Neutrophil (primary cell): ENCODE data around the gene ENHO.

ENCODE experiments used
- H3K27ac ChIP-seq: fragments of 200-600 bp; sonication (generic); 2 replicates; pipeline ENCODE4 v1.5.1; 2016; ENCODE audit warnings: mild to moderate bottlenecking, moderate library complexity
- H3K27me3 ChIP-seq: fragments of 200-600 bp; sonication (generic); 2 replicates; pipeline ENCODE4 v1.6.0; 2016; ENCODE audit warnings: mild to moderate bottlenecking
- H3K36me3 ChIP-seq: fragments of 200-600 bp; sonication (generic); 2 replicates; pipeline ENCODE4 v1.5.1; 2017
- H3K4me1 ChIP-seq, 2 experiments: fragments of 200-600 bp in 1 of 2; sonication (generic) in 1 of 2; 1 replicate in 1 of 2; 2 replicates in 1 of 2; pipeline versions ENCODE4 v1.5.1 to v1.6.1; 2013 to 2016; ENCODE audit warnings: low read depth in 1 of 2, low read length in 1 of 2, mild to moderate bottlenecking in 1 of 2, moderate library complexity in 1 of 2; ENCODE audit not compliant: control insufficient read depth in 1 of 2, insufficient read depth in 1 of 2
- H3K4me3 ChIP-seq, 2 experiments: fragments of 200-600 bp in 1 of 2; sonication (generic) in 1 of 2; 1 replicate in 1 of 2; 2 replicates in 1 of 2; pipeline ENCODE4 v1.5.1; 2013 to 2016; ENCODE audit warnings: low read depth in 1 of 2, low read length in 1 of 2, mild to moderate bottlenecking in 1 of 2, moderate library complexity in 1 of 2
- H3K9me3 ChIP-seq: fragments of 200-600 bp; sonication (generic); 2 replicates; pipeline ENCODE4 v1.5.1; 2016
- CTCF ChIP-seq: fragments of 200-600 bp; sonication (generic); IDR thresholded peaks from 2 replicates; pipeline ENCODE4 v1.5.1; 2016; ENCODE audit warnings: antibody characterized with exemption

The ENHO gene

GRCh38 chr9:34546834-34547827 is 24.3 kb upstream of the ENHO start:
- TF ChIP-seq CTCF, result no peak
- Histone ChIP-seq H3K27ac (no peak overlapping the region), H3K4me3 (no peak overlapping the region), H3K36me3 (no peaks in the 10 kb centered on the region), H3K9me3 (no peaks in the 10 kb centered on the region), H3K4me1 (no peaks in the 10 kb centered on the region), H3K27me3 (peaks cover 39% of the 10 kb centered on the region)

GRCh38 chr9:34546102-34546833 is 23.5 kb upstream of the ENHO start:
- peaks cover 48% of the 10 kb centered on the region for H3K27me3 ChIP-seq
- TF ChIP-seq CTCF, result no peak
- no peak overlapping the region for H3K27ac ChIP-seq
- H3K4me1 ChIP-seq, result no peaks in the 10 kb centered on the region
- H3K9me3 ChIP-seq, result no peaks in the 10 kb centered on the region
- H3K4me3 ChIP-seq, result no peak overlapping the region
- H3K36me3 ChIP-seq, result no peaks in the 10 kb centered on the region

GRCh38 chr9:34545497-34545896 is 22.7 kb upstream of the ENHO start:
- Histone ChIP-seq H3K4me1 (no peaks in the 10 kb centered on the region), H3K27ac (no peak overlapping the region), H3K9me3 (no peaks in the 10 kb centered on the region), H3K27me3 (peaks cover 51% of the 10 kb centered on the region), H3K4me3 (no peak overlapping the region), H3K36me3 (no peaks in the 10 kb centered on the region)
- no peak for TF ChIP-seq CTCF

GRCh38 chr9:34544035-34544434 is 21.2 kb upstream of the ENHO start:
- Histone ChIP-seq H3K27ac (no peak overlapping the region), H3K4me1 (no peaks in the 10 kb centered on the region), H3K27me3 (peaks cover 51% of the 10 kb centered on the region), H3K9me3 (no peaks in the 10 kb centered on the region), H3K36me3 (no peaks in the 10 kb centered on the region), H3K4me3 (no peak overlapping the region)
- TF ChIP-seq CTCF, result no peak

GRCh38 chr9:34541540-34541939 is 18.8 kb upstream of the ENHO start:
- H3K27ac ChIP-seq, result no peak overlapping the region
- H3K36me3 ChIP-seq, result no peaks in the 10 kb centered on the region
- no peak overlapping the region for H3K4me3 ChIP-seq
- TF ChIP-seq CTCF, result no peak
- H3K9me3 ChIP-seq, result no peaks in the 10 kb centered on the region
- no peaks in the 10 kb centered on the region for H3K4me1 ChIP-seq
- peaks cover 42% of the 10 kb centered on the region for H3K27me3 ChIP-seq
